PFSK-1 (cell line): ENCODE results near the gene ATG7.

Source experiments
- FOXP2 ChIP-seq: optimal IDR thresholded peaks from 2 replicates; pipeline ENCODE3; 2011; ENCODE audit warnings: borderline replicate concordance, control low read depth, inconsistent platforms; ENCODE audit not compliant: insufficient read depth; ENCODE audit errors: extremely low read length, extremely low read depth
- POLR2AphosphoS5 ChIP-seq: IDR thresholded peaks from 2 replicates; pipeline ENCODE4 v1.6.1; 2012; ENCODE audit warnings: low read depth, mild to moderate bottlenecking, control low read depth, low read length, moderate library complexity
- TF ChIP-seq, protein P1 (sequence below), 2 experiments: IDR thresholded peaks; 2 replicates each; pipeline versions ENCODE4 v1.6.1 to v1.8.0; 2011 to 2012; ENCODE audit warnings: low read depth in 2 of 2, low read length in 2 of 2, control low read depth in 1 of 2, inconsistent platforms in 1 of 2, mild to moderate bottlenecking in 1 of 2, moderate library complexity in 1 of 2; ENCODE audit not compliant: insufficient read depth in 1 of 2

DNA sequence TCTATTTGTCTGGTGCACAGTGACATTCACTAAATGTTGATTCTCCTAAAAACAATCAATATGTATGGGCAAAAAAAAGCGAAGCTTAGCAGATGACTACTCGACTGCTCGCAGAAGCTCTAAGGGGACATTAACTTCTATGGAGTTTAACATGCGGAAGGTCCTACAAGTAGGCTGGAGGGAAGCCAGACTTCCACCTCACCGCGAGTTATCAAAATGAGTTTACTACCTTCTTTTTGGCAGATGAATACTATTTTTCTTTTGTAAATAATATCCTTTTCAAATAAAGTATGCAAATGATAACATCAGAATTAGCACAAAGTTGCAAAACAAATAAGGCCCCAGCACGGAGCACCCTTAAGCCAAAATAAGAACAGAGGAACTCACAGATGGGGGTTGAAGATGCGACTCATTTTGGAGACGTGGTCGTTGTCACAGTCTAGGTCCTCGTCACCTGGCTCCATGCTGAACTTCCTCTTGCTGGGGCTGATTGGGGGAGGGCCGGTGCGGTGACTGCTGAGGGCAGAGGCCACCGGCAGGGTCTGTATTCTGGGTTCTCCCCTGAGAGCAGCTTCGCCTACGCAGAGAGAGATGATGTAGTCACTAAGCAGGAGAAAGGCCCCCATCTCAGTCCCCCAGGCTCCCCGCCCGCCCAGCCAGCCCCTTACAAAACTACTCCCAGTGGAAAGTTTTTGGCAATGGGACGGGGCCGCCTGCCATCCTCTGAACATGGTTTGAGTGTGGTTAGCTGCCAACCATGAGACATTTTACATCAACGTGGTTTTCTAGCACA lies 329.4 kb downstream of the ATG7 start:
- TF ChIP-seq, protein P1, sequence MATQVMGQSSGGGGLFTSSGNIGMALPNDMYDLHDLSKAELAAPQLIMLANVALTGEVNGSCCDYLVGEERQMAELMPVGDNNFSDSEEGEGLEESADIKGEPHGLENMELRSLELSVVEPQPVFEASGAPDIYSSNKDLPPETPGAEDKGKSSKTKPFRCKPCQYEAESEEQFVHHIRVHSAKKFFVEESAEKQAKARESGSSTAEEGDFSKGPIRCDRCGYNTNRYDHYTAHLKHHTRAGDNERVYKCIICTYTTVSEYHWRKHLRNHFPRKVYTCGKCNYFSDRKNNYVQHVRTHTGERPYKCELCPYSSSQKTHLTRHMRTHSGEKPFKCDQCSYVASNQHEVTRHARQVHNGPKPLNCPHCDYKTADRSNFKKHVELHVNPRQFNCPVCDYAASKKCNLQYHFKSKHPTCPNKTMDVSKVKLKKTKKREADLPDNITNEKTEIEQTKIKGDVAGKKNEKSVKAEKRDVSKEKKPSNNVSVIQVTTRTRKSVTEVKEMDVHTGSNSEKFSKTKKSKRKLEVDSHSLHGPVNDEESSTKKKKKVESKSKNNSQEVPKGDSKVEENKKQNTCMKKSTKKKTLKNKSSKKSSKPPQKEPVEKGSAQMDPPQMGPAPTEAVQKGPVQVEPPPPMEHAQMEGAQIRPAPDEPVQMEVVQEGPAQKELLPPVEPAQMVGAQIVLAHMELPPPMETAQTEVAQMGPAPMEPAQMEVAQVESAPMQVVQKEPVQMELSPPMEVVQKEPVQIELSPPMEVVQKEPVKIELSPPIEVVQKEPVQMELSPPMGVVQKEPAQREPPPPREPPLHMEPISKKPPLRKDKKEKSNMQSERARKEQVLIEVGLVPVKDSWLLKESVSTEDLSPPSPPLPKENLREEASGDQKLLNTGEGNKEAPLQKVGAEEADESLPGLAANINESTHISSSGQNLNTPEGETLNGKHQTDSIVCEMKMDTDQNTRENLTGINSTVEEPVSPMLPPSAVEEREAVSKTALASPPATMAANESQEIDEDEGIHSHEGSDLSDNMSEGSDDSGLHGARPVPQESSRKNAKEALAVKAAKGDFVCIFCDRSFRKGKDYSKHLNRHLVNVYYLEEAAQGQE (IDR thresholded peaks at IDR 0.05; ENCODE audit: insufficient read depth in 1 of 2, low read depth in 2 of 2, low read length in 2 of 2) = no peak
- TF ChIP-seq POLR2AphosphoS5 = no peak
- no peak for TF ChIP-seq FOXP2
